Fibroblast of villous mesenchyme (primary cell): ENCODE measurements around the gene DAGLB. TPM values are rescaled to one million over a fixed set of nuclear protein-coding genes. Genes with fewer than 3 reads are reported as not detected.
"Not testable (repeated sequence)": the region's sequence is repeated elsewhere in the genome, so short reads cannot be mapped to it uniquely, and the experiment has no call there.

ENCODE experiments used
- DNase-seq: peaks from one replicate; pipeline ENCODE4 v3.0.0-alpha.2; 2010; ENCODE audit warnings: low read depth
- H3K4me3 ChIP-seq: 2 replicates; pipeline ENCODE4 v1.5.1; 2011; ENCODE audit warnings: low read depth, mild to moderate bottlenecking, low read length
- total RNA-seq: library from RNA; depleted of rRNA; stranded (reverse); fragments of >200 nt; gene quantifications from 2 replicates; pipeline ENCODE4 v1.2.3, GENCODE V29; 2012
- TF ChIP-seq, protein P1 (sequence below): IDR thresholded peaks from 2 replicates; pipeline ENCODE4 v1.5.1; 2012; ENCODE audit warnings: low read depth, mild to moderate bottlenecking, low read length; ENCODE audit not compliant: insufficient read depth

DAGLB gene
- total RNA-seq, 1 donor: 29.4 TPM

DNA sequence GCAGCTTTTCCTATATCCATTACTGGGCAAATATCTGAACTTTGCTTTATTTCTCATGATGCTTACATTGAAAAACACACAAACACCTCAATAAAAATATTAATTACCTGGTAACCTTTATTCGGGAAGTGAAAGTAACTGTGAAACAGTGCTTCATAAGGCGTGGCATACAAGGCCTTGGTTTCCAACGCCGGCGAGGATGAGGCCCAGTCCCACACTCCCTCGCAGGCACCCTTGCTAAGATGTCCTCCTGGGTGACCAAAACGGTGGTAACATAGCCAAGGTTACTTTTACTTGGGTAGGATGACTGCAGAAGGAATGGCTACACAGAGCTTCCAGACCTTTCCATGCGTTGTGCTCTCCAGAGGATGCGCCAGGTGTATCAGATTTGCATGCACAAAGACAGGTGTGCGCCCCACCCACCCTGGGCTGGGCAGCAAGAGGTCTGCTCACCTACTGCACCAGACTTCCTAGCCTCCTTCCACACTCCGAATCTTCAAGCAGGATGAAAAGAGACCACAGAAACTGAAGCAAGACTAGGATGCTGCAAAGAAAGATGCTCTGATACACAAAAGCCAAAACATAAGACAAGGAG is 13.3 kb upstream of the DAGLB start:
- TF ChIP-seq, protein P1, sequence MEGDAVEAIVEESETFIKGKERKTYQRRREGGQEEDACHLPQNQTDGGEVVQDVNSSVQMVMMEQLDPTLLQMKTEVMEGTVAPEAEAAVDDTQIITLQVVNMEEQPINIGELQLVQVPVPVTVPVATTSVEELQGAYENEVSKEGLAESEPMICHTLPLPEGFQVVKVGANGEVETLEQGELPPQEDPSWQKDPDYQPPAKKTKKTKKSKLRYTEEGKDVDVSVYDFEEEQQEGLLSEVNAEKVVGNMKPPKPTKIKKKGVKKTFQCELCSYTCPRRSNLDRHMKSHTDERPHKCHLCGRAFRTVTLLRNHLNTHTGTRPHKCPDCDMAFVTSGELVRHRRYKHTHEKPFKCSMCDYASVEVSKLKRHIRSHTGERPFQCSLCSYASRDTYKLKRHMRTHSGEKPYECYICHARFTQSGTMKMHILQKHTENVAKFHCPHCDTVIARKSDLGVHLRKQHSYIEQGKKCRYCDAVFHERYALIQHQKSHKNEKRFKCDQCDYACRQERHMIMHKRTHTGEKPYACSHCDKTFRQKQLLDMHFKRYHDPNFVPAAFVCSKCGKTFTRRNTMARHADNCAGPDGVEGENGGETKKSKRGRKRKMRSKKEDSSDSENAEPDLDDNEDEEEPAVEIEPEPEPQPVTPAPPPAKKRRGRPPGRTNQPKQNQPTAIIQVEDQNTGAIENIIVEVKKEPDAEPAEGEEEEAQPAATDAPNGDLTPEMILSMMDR: no peak
- DNase-seq: no peak
- no peak overlapping the region for H3K4me3 ChIP-seq

DNA sequence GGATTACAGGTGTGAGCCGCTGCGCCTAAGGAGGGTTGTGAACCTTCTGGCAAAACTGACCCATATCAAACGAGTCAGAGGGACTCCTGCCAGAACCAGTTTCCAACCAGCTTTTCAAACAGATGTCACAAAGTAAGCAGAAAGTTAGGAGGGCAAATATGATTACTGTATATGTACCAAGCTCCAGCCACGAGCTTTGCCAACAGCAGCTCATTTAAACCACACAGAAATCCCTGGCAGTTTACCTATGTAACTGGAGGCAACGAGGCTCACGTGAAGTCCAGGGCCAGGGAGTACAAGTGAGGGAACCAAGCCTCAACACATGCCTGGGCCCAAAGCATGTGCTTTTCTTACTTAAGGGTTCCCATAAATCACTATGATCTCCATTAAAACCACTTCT is 12.5 kb upstream of the DAGLB start:
- DNase-seq: no peak
- no peak overlapping the region for H3K4me3 ChIP-seq
- TF ChIP-seq, protein P1: no peak

DNA sequence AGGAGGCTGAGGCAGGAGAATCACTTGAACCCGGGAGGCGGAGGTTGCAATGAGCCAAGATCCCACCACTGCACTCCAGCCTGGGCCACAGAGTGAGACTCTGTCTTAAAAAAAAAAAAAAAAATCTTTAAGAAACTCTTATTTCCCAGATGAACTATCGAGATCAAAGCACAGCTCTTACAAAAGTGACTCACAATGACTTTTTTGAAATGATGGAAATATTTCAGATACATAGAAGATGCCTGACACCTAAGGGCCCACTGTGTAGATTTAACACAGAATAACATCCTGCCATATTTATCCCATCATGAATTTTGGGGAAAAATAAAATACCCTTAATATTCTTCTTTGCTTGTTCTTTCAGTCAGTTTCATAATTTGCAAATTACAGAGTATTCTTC is 10.9 kb upstream of the DAGLB start:
- DNase-seq: not testable (repeated sequence)

DNA sequence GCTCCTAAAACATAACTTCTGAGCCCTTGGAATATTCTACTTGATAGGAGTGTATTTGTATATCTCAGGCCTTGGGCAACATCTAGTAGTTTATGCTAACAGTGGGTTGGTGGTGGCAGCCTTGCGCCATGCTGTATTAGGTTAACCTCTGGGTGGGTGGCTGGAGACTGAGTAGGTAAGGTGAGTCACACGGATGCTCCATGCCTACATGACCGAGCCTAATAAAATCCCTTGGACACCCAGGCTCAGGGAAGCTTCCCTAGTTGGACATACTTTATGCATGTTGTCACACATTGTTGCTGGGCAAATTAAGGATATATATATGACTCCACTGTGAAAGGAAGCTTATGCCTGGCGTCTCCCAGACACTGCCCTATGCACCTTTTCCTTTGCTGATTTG is 6.0 kb upstream of the DAGLB start:
- TF ChIP-seq, protein P1: no peak
- peak; percentile 83 for DNase-seq
- H3K4me3 ChIP-seq: no peak overlapping the region

More for the DNA sequence above, 10.9 kb upstream of the DAGLB start:
- not testable (repeated sequence) for H3K4me3 ChIP-seq

DNA sequence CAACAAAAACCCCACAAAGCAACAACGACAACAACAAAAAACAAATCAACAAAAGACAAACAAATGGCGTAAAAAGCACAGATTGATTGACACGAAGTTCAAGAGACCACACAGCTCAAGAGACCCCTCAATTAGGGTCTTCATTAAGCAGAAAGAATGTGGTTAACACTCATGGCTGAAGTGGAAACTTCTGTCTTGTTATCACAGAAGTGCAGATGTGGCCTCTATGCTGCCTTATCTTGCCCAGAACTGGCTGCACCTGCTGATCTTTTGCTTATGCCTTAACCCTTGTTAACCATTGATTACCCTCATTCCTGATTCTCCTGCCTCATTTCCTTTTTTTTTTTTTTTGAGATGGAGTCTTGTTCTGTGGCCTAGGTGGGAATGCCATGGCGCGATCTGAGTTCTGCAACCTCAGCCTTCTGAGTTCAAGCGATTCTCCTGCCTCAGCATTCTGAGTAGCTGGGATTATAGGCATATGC is 3.5 kb upstream of the DAGLB start:
- TF ChIP-seq, protein P1: no peak
- no peak overlapping the region for H3K4me3 ChIP-seq
- no peak for DNase-seq

DNA sequence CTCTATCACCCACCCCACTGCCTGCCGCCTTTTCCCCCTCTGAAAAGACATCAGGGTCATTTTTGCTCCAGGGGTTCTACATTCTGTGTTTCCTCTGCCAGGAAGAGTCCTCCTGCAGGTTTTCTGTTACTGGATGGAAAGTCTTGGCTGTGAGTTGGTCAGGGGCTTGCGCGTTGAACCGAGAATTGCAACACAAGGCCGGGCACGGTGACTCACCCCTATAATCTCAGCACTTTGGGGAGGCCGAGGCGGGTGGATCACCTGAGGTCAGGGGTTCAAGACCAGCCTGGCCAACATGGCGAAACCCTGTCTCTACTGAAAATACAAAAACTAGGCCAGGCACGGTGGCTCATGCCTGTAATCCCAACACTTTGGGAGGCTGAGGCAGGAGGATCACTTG is 2.8 kb upstream of the DAGLB start:
- DNase-seq: peak; percentile 67
- not testable (repeated sequence) for H3K4me3 ChIP-seq

DNA sequence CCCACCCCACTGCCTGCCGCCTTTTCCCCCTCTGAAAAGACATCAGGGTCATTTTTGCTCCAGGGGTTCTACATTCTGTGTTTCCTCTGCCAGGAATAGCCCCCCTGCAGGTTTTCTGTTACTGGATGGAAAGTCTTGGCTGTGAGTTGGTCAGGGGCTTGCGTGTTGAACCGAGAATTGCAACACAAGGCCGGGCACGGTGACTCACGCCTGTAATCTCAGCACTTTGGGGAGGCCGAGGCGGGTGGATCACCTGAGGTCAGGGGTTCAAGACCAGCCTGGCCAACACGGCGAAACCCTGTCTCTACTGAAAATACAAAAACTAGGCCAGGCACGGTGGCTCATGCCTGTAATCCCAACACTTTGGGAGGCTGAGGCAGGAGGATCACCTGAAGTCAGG is 2.1 kb upstream of the DAGLB start:
- DNase-seq: peak; percentile 76
- H3K4me3 ChIP-seq: not testable (repeated sequence)

DNA sequence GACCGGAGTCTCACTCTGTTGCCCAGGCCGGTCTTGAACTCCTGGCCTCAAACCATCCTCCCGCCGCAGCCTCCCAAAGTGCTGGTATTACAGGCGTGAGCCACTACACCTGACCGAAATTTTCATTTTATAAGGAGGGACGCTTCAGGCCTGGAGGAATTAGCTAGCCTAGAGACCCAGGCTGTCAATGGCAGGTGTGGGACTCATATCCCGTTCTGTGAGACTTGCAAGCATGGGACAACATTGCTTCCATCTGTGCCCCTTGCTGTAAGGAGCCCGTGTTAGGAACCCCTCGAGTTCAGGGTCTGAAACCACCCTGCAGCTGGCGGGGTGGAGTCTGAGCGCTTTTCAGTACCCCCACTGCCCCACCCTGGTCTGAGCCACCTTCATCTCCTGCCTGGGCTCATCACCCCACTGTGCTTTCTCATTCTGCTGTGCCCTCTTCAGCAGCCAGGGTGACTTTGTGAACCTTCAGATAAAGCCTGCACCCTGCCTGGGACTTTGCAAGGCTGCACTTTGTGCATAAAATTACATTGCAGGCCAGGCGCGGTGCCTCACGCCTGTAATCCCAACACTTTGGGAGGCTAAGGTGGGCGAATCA is 1.3 kb upstream of the DAGLB start:
- TF ChIP-seq, protein P1: no peak
- H3K4me3 ChIP-seq: no peak overlapping the region
- no peak for DNase-seq
